A549 (cell line): ENCODE measurements around the gene TXNRD2. TPM values are rescaled to one million over a fixed set of nuclear protein-coding genes. Genes with fewer than 3 reads are reported as not detected.

Experiments
- ATAC-seq, 2 experiments: fragments of 200-7000 bp in 1 of 2; fragments of >200 bp in 1 of 2; cut with Nextera tagmentation in 1 of 2; cut with Tn5 transposase in 1 of 2; 3 replicates each; pipeline versions ENCODE4 v1.8.0 to v1.9.1; 2018 to 2020; ENCODE audit warnings: mild to moderate bottlenecking in 1 of 2, moderate library complexity in 1 of 2
- CTCF ChIA-PET: fragments of 300-600 bp; sonication (Branson Sonifier 250); formaldehyde crosslinking; extraction: SDS; loops from one replicate; lab custom pipeline; 2021; ENCODE audit warnings: antibody characterized with exemption, inconsistent platforms; lab: Yijun Ruan, JAX
- POLR2A ChIA-PET: fragments of 350-600 bp; formaldehyde crosslinking; extraction: SDS; loops from one replicate; lab custom pipeline; 2021; ENCODE audit warnings: antibody characterized with exemption, inconsistent platforms; lab: Yijun Ruan, JAX
- DNase-seq, 2 experiments: peaks; one replicate each; pipeline versions ENCODE4 v3.0.0 to v3.0.0-alpha.2; 2011 to 2016; ENCODE audit warnings: low read depth in 1 of 2, low spot score in 1 of 2
- FAIRE-seq: peaks from 2 replicates; lab custom pipeline; 2011; peaks lifted over from hg19 to GRCh38; lab: Jason Lieb, UNC
- H3K27ac ChIP-seq, 2 experiments: fragments of >200 bp; sonication (Bioruptor Twin); formaldehyde crosslinking; 3 replicates each; pipeline ENCODE4 v1.5.1; 2016 to 2017
- H3K4me1 ChIP-seq: fragments of >200 bp; sonication (Bioruptor Twin); formaldehyde crosslinking; 3 replicates; pipeline ENCODE4 v1.6.1; 2016
- H3K4me2 ChIP-seq: fragments of >200 bp; sonication (Bioruptor Twin); formaldehyde crosslinking; 3 replicates; pipeline ENCODE4 v1.6.1; 2016
- H3K4me3 ChIP-seq: fragments of >200 bp; sonication (Bioruptor Twin); formaldehyde crosslinking; 3 replicates; pipeline ENCODE4 v1.5.1; 2016
- H3K9me3 ChIP-seq: fragments of >200 bp; sonication (Bioruptor Twin); formaldehyde crosslinking; 3 replicates; pipeline ENCODE4 v1.6.1; 2016
- CBX8 ChIP-seq: fragments of 200-600 bp; sonication (generic); IDR thresholded peaks from 2 replicates; pipeline ENCODE4 v1.6.1; 2016
- CHD4 ChIP-seq: fragments of 200-600 bp; sonication (generic); IDR thresholded peaks from 2 replicates; pipeline ENCODE4 v1.6.1; 2016; ENCODE audit warnings: antibody characterized with exemption, mild to moderate bottlenecking, borderline replicate concordance
- E2F6 ChIP-seq: IDR thresholded peaks from 2 replicates; pipeline ENCODE4 v1.6.1; 2012; ENCODE audit warnings: low read depth, borderline replicate concordance
- HES2 ChIP-seq: fragments of >200 bp; sonication (Bioruptor Twin); formaldehyde crosslinking; IDR thresholded peaks from 2 replicates; pipeline ENCODE4 v1.6.1; 2016
- HEYL ChIP-seq: fragments of 250-450 bp; sonication (Bioruptor Pico); IDR thresholded peaks from 2 replicates; pipeline ENCODE4 v1.8.0; 2021; ENCODE audit warnings: mild to moderate bottlenecking, moderate library complexity
- HMGXB4 ChIP-seq: fragments of 250-450 bp; sonication (Bioruptor Pico); IDR thresholded peaks from 2 replicates; pipeline ENCODE4 v1.5.0; 2021; ENCODE audit warnings: mild to moderate bottlenecking, moderate library complexity, borderline replicate concordance
- HOXA7 ChIP-seq: fragments of 250-450 bp; sonication (Bioruptor Pico); IDR thresholded peaks from 2 replicates; pipeline ENCODE4 v1.5.0; 2020; ENCODE audit warnings: mild to moderate bottlenecking, moderate library complexity
- HOXB13 ChIP-seq: fragments of 250-450 bp; sonication (Bioruptor Pico); IDR thresholded peaks from 2 replicates; pipeline ENCODE4 v1.5.0; 2020; ENCODE audit warnings: low read depth, mild to moderate bottlenecking, moderate library complexity
- HOXB5 ChIP-seq: fragments of 250-450 bp; sonication (Bioruptor Pico); IDR thresholded peaks from 2 replicates; pipeline ENCODE4 v1.5.0; 2020; ENCODE audit warnings: mild to moderate bottlenecking, moderate library complexity
- JUNB ChIP-seq: fragments of >200 bp; sonication (Bioruptor Twin); formaldehyde crosslinking; IDR thresholded peaks from 2 replicates; pipeline ENCODE4 v1.6.1; 2016
- KDM1A ChIP-seq: fragments of 200-600 bp; sonication (generic); IDR thresholded peaks from 2 replicates; pipeline ENCODE4 v1.6.1; 2016; ENCODE audit warnings: low read depth, mild to moderate bottlenecking
- MAFK ChIP-seq: fragments of 450-650 bp; IDR thresholded peaks from 2 replicates; pipeline ENCODE4 v1.6.1; 2014; ENCODE audit not compliant: partially characterized antibody
- MAX ChIP-seq: IDR thresholded peaks from 2 replicates; pipeline ENCODE4 v1.6.1; 2012
- NFE2L2 ChIP-seq: fragments of 150-350 bp; conservative IDR thresholded peaks from 2 replicates; pipeline ENCODE4 v1.6.1; 2014; ENCODE audit warnings: low read length
- NR3C1 ChIP-seq: fragments of >200 bp; sonication (Bioruptor Twin); formaldehyde crosslinking; IDR thresholded peaks from 3 replicates; pipeline ENCODE4 v1.6.1; 2017
- PBX3 ChIP-seq: IDR thresholded peaks from 2 replicates; pipeline ENCODE4 v1.6.1; 2012
- POLR2AphosphoS2 ChIP-seq: conservative IDR thresholded peaks from 2 replicates; pipeline ENCODE4 v1.6.1; 2012; ENCODE audit warnings: low read length, improper control_type of control experiment, inconsistent platforms
- SREBF2 ChIP-seq: fragments of 450-650 bp; IDR thresholded peaks from 2 replicates; pipeline ENCODE4 v1.6.1; 2014; ENCODE audit warnings: mild to moderate bottlenecking, moderate library complexity
- TP53 ChIP-seq: fragments of 250-450 bp; sonication (Bioruptor Pico); IDR thresholded peaks from 2 replicates; pipeline ENCODE4 v1.5.0; 2021; ENCODE audit warnings: mild to moderate bottlenecking, moderate library complexity
- ZNF302 ChIP-seq: fragments of 250-450 bp; sonication (Bioruptor Pico); IDR thresholded peaks from 2 replicates; pipeline ENCODE4 v1.9.0; 2021; ENCODE audit warnings: inconsistent platforms, mild to moderate bottlenecking, moderate library complexity
- WGBS: methylation state at CpG from one replicate; pipeline ENCODE4 v1.1.6; 2017; ENCODE audit errors: missing lambda C conversion rate; 5-methylcytosine and 5-hydroxymethylcytosine counted together
- polyA plus RNA-seq, 4 experiments: library from polyadenylated mRNA; depleted of rRNA in 3 of 4; stranded (reverse); fragments of >200 nt; fragmentation: RNase III in 1 of 4; extraction: RNeasy Plus Mini Kit Qiagen cat#74134 plus additional on column Dnase treatment in 1 of 4; gene quantifications; 2 replicates in 3 of 4; 3 replicates in 1 of 4; pipeline ENCODE4 v1.2.3, GENCODE V29; 2011 to 2017

TXNRD2 gene
- polyA plus RNA-seq, 2 of the 4 experiments (the other 2 are of a cell fraction), result 16.3 to 25.6 TPM

GRCh38 chr22:19987394-19988306 is 46.0 kb upstream of the TXNRD2 start:
- FAIRE-seq (no peak), DNase-seq (no peak), ATAC-seq (no peak)
- no peak for TF ChIP-seq JUNB
- no peak for TF ChIP-seq PBX3
- no peak for TF ChIP-seq MAFK
- no peak for TF ChIP-seq HMGXB4
- no peak for TF ChIP-seq HES2
- TF ChIP-seq NR3C1, result no peak
- TF ChIP-seq HEYL (CRISPR knock-in tag), result no peak
- TF ChIP-seq CBX8, result no peak
- TF ChIP-seq ZNF302, result no peak
- no peak for TF ChIP-seq POLR2AphosphoS2
- TF ChIP-seq TP53 (CRISPR knock-in tag), result no peak
- TF ChIP-seq SREBF2, result no peak
- no peak for TF ChIP-seq KDM1A
- no peak for TF ChIP-seq CHD4
- no peak for TF ChIP-seq NFE2L2
- no peak for TF ChIP-seq HOXB13 (CRISPR knock-in tag)
- TF ChIP-seq HOXA7, result no peak
- TF ChIP-seq HOXB5 (CRISPR knock-in tag), result no peak
- no peak for TF ChIP-seq E2F6
- Histone ChIP-seq H3K9me3 (no peaks in the 10 kb centered on the region), H3K4me2 (peak overlapping the region; percentile 99; the same call in 2 of the 3 replicates), H3K4me1 (peaks cover 20% of the 10 kb centered on the region), H3K4me3 (no peak overlapping the region), H3K27ac (no peak overlapping the region)
- 89% methylated on average over 13 of the region's 24 CpGs for WGBS
- POLR2A ChIA-PET, result no interaction called here
- CTCF ChIA-PET, result interaction anchor here (0.8 to 0.9 kb wide), 2 partner anchors 26 to 28 kb away, joined by 3 to 4 read pairs; no protein-coding TSS in a partner anchor

- H3K4me2 ChIP-seq, result peak overlapping the region; percentile 99
- 57% methylated on average over 9 of the region's 76 CpGs for WGBS
- H3K4me1 ChIP-seq, result peaks cover 20% of the 10 kb centered on the region
- peak overlapping the region; percentile 68 for H3K4me3 ChIP-seq
- FAIRE-seq, result no peak
- ATAC-seq, result peak; percentile 68 to 86
- CTCF ChIA-PET, result interaction anchor here (1.5 to 3.6 kb wide), 3 partner anchors 14 to 27 kb away, joined by 5 to 14 read pairs (median 9); no protein-coding TSS in a partner anchor
- POLR2A ChIA-PET, result interaction anchor here (0.6 kb wide), 1 partner anchor 457 kb away, joined by 4 read pairs; no protein-coding TSS in a partner anchor
- H3K27ac ChIP-seq, result peak overlapping the region; percentile 68 to 83; a peak in 5 of 6 replicates
- no peak for TF ChIP-seq CHD4
- 0 out of 2 replicates have a peak, but pooled peaks have one; percentile 11 for TF ChIP-seq MAX
- DNase-seq, result peak; percentile 41 to 70
- H3K9me3 ChIP-seq, result no peaks in the 10 kb centered on the region
These were observed 45.1 kb upstream of the TXNRD2 start for GRCh38 chr22:19986410-19987341.
